CD4-positive, alpha-beta memory T cell (primary cell): ENCODE measurements around the gene DIPK2B. TPM values are rescaled to one million over a fixed set of nuclear protein-coding genes. Genes with fewer than 3 reads are reported as not detected.
A peak's percentile ranks its signal among the peaks of the same experiment; 100 is the strongest.

Source experiments
- CTCF ChIA-PET: fragments of 350-600 bp; sonication (Branson Sonifier 250); formaldehyde crosslinking; loops from one replicate; lab custom pipeline; 2021; ENCODE audit warnings: inconsistent platforms; ENCODE audit not compliant: partially characterized antibody; lab: Charles Lee
- POLR2A ChIA-PET: fragments of 350-600 bp; sonication (Branson Sonifier 250); formaldehyde crosslinking; loops from one replicate; lab custom pipeline; 2021; ENCODE audit not compliant: partially characterized antibody; lab: Charles Lee
- DNase-seq, 5 donors: peaks; one replicate each; pipeline versions ENCODE4 v3.0.0 to v3.0.0-alpha.2; 2020 to 2022; ENCODE audit warnings: mixed read lengths in 1 of 5
- H3K27ac ChIP-seq: one replicate; pipeline ENCODE4 v1.7.0; 2013; ENCODE audit warnings: low read depth, low read length
- H3K27me3 ChIP-seq: 2 replicates; pipeline ENCODE4 v1.7.0; 2013; ENCODE audit warnings: mild to moderate bottlenecking, low read length, moderate library complexity; ENCODE audit not compliant: insufficient read depth
- H3K36me3 ChIP-seq: 2 replicates; pipeline ENCODE4 v1.7.0; 2013; ENCODE audit warnings: mild to moderate bottlenecking, low read length, moderate library complexity; ENCODE audit not compliant: insufficient read depth
- H3K4me1 ChIP-seq: 2 replicates; pipeline ENCODE4 v1.7.0; 2013; ENCODE audit warnings: mild to moderate bottlenecking, low read length, moderate library complexity; ENCODE audit not compliant: insufficient read depth
- H3K4me3 ChIP-seq, 2 donors: one replicate each; pipeline ENCODE4 v1.7.0; 2013; ENCODE audit warnings: low read length in 2 of 2, mild to moderate bottlenecking in 1 of 2
- H3K9me3 ChIP-seq, 2 donors: one replicate each; pipeline ENCODE4 v1.7.0; 2013; ENCODE audit warnings: low read length in 2 of 2, control low read depth in 1 of 2; ENCODE audit not compliant: control insufficient read depth in 1 of 2
- H3K27ac Mint-ChIP-seq, 7 donors: one replicate each; pipeline ENCODE4 v1.8.0; 2020 to 2021; ENCODE audit warnings: mixed read lengths in 7 of 7, mild to moderate bottlenecking in 6 of 7, inconsistent platforms in 3 of 7, moderate library complexity in 3 of 7
- H3K27me3 Mint-ChIP-seq, 2 donors: one replicate each; pipeline ENCODE4 v1.8.0; 2020 to 2021; ENCODE audit warnings: mixed read lengths in 2 of 2
- H3K36me3 Mint-ChIP-seq, 2 donors: one replicate each; pipeline ENCODE4 v1.8.0; 2020 to 2021; ENCODE audit warnings: mixed read lengths in 2 of 2, inconsistent platforms in 1 of 2, mild to moderate bottlenecking in 1 of 2
- H3K4me1 Mint-ChIP-seq, 4 donors: one replicate each; pipeline ENCODE4 v1.8.0; 2020 to 2021; ENCODE audit warnings: mixed read lengths in 4 of 4, mild to moderate bottlenecking in 1 of 4
- H3K4me3 Mint-ChIP-seq, 8 donors: one replicate each; pipeline ENCODE4 v1.8.0; 2020 to 2021; ENCODE audit warnings: mixed read lengths in 8 of 8, mild to moderate bottlenecking in 7 of 8, moderate library complexity in 6 of 8, inconsistent platforms in 3 of 8
- H3K9me3 Mint-ChIP-seq, 8 donors: one replicate each; pipeline ENCODE4 v1.8.0; 2020 to 2021; ENCODE audit warnings: mixed read lengths in 8 of 8, mild to moderate bottlenecking in 5 of 8, inconsistent platforms in 3 of 8, moderate library complexity in 1 of 8
- intact Hi-C: fragments of 100-400 bp; cut with micrococcal nuclease; formaldehyde crosslinking; loops from one replicate; pipeline ENCODE4 v1.15.1; 2023
- polyA plus RNA-seq, 2 donors: library from polyadenylated mRNA; unstranded; fragments of 300-500 nt; fragmentation: Illumina TruSeq; gene quantifications; one replicate each; pipeline ENCODE4 v1.2.3, GENCODE V29; 2021
- total RNA-seq, 2 experiments: library from RNA; stranded (reverse); gene quantifications; one replicate each; pipeline ENCODE4 v1.2.3, GENCODE V29; 2021

The DIPK2B gene, protein sequence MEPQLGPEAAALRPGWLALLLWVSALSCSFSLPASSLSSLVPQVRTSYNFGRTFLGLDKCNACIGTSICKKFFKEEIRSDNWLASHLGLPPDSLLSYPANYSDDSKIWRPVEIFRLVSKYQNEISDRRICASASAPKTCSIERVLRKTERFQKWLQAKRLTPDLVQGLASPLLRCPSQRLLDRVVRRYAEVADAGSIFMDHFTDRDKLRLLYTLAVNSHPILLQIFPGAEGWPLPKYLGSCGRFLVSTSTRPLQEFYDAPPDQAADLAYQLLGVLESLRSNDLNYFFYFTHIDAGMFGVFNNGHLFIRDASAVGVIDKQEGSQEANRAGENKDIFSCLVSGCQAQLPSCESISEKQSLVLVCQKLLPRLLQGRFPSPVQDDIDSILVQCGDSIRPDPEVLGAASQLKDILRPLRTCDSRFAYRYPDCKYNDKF
- total RNA-seq (not detected), polyA plus RNA-seq (not detected)

DNA sequence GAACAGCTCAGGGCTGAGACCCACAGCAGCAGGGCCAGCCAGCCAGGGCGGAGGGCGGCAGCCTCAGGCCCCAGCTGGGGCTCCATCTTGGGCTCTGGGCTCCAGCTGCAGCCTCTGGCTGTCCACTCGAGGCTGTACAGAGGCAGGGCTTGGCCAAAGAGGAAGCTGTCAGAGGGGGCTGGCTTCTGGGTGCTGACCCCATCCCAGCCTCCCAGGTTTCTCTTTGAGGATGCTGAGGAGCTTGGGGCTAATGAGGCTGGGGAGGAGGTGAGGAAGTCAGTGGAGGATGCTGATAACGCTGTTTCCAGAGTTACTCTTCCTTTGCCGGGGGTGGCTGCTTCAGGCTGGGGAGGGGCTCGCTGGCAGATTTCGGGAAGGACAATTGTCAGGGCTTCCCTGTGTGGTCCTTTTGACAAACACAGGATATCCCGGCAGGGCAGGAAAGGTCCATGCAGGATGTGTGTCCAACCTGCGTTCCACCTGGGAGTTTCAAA lies at the start of gene DIPK2B:
DIPK2B (minus strand) TSS at position 136 of the 494 bp plus-strand sequence; CDS start at position 86, 50 bp downstream.
- Mint-ChIP-seq H3K9me3 (peaks cover 0 to 5% (median under 1%) of the 10 kb centered on the region in 8 donors), H3K36me3 (no peaks in the 10 kb centered on the region), H3K4me3 (no peak within 1 kb of the TSS), H3K27ac (no peak within 1 kb of the TSS), H3K4me1 (peaks cover 0 to 1% (median 0%) of the 10 kb centered on the region in 4 donors), H3K27me3 (peaks cover 6 to 8% of the 10 kb centered on the region in 2 donors)
- H3K36me3 ChIP-seq, result no peaks in the 10 kb centered on the region
- H3K27ac ChIP-seq, result no peak within 1 kb of the TSS
- no peak for DNase-seq
- no peaks in the 10 kb centered on the region for H3K4me1 ChIP-seq
- no peaks in the 10 kb centered on the region for H3K9me3 ChIP-seq
- no peak within 1 kb of the TSS for H3K4me3 ChIP-seq
- intact Hi-C loops, result no loop called here
- CTCF ChIA-PET, result no interaction called here
- H3K27me3 ChIP-seq, result no peaks in the 10 kb centered on the region
- POLR2A ChIA-PET, result no interaction called here

DNA sequence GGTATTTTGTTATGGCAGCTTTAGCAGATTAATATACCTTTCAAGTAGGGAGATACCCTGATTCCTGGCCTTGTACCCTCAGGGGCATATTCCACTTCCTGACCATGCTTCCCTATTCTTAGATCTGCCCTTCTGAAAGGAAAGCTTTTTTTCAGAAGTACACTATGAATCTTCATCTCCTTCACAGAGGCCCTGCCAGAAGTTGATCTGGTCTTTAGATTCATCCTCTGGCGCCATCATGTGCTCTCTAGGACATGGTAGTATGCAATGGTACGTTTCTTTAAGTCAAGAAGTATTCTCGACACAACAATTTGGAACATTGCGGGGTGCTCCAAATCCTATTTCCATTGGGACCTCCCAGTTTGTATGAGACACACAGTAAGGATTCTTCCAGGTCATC lies 39.6 kb upstream of the DIPK2B start:
- no peaks in the 10 kb centered on the region for H3K27me3 Mint-ChIP-seq
- Histone ChIP-seq H3K4me1 (no peaks in the 10 kb centered on the region), H3K9me3 (no peaks in the 10 kb centered on the region), H3K4me3 (no peak overlapping the region), H3K36me3 (no peaks in the 10 kb centered on the region), H3K27ac (no peak overlapping the region), H3K27me3 (no peaks in the 10 kb centered on the region)
- intact Hi-C loops, result no loop called here
- no peaks in the 10 kb centered on the region for H3K4me1 Mint-ChIP-seq
- ChIA-PET POLR2A (no interaction called here), CTCF (no interaction called here)
- no peaks in the 10 kb centered on the region for H3K36me3 Mint-ChIP-seq
- no peak overlapping the region for H3K4me3 Mint-ChIP-seq
- H3K27ac Mint-ChIP-seq, result no peak overlapping the region
- peaks cover 0 to 5% (median 0%) of the 10 kb centered on the region in 8 donors for H3K9me3 Mint-ChIP-seq
- DNase-seq, result no peak

DNA sequence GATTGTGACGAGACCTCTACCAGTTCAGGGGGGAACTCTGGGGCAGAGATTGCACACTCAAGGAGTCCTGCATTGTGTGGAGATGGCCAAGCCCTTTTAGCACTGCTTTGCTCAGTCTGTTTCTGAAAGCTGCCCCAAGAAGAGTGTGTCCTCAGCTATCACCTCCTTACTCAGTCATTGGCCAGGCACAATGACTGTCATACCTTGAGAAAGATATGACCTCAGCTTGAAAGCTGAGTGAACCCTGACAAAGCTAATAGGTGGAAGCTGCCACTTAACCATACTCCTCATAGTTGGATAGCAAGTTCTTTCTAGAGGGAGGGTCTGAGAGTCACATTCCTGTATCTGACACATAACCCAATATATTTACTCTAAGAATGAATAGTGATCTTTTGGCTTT lies 37.8 kb upstream of the DIPK2B start:
- no peaks in the 10 kb centered on the region for H3K27me3 Mint-ChIP-seq
- intact Hi-C loops, result no loop called here

DNA sequence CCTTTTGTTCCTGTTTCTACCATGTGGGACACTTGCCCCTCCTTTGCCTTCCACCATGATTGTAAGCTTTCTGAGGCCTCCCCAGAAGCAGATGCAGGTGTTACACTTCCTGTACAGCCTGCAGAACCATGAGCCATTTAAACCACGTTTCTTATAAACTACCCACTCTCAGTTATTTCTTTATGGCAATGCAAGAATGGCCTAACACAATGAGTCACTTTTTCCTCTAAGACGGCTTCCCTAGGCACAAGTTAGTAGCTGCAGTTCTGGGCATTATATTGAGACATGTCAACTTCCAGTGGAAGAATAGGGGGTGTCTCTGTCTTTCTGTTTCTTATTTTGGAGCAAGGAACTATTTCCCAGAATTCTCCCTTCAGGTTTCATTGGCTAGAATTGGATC lies 32.9 kb upstream of the DIPK2B start:
- peak overlapping the region in 2 of 8 donors; percentile 30 to 67 for H3K4me3 Mint-ChIP-seq
- intact Hi-C loops, result no loop called here
- peaks cover 10 to 29% (median 20%) of the 10 kb centered on the region in 4 donors for H3K4me1 Mint-ChIP-seq
- Histone ChIP-seq H3K27me3 (no peaks in the 10 kb centered on the region), H3K4me3 (no peak overlapping the region), H3K4me1 (peaks cover 12% of the 10 kb centered on the region), H3K36me3 (no peaks in the 10 kb centered on the region), H3K9me3 (no peaks in the 10 kb centered on the region), H3K27ac (no peak overlapping the region)
- H3K27ac Mint-ChIP-seq, result peak overlapping the region in 3 of 7 donors; percentile 29 to 53 (median 43)
- no peaks in the 10 kb centered on the region for H3K36me3 Mint-ChIP-seq
- H3K27me3 Mint-ChIP-seq, result no peaks in the 10 kb centered on the region
- ChIA-PET POLR2A (no interaction called here), CTCF (no interaction called here)
- no peak for DNase-seq
- peaks cover 0 to 5% (median 0%) of the 10 kb centered on the region in 8 donors for H3K9me3 Mint-ChIP-seq

More for the DNA sequence above, 37.8 kb upstream of the DIPK2B start:
- Mint-ChIP-seq H3K4me1 (peaks cover 0 to 1% (median under 1%) of the 10 kb centered on the region in 4 donors), H3K27ac (no peak overlapping the region), H3K9me3 (peaks cover 0 to 3% (median 0%) of the 10 kb centered on the region in 8 donors), H3K36me3 (no peaks in the 10 kb centered on the region), H3K4me3 (no peak overlapping the region)
- Histone ChIP-seq H3K36me3 (no peaks in the 10 kb centered on the region), H3K27ac (no peak overlapping the region), H3K4me3 (no peak overlapping the region), H3K9me3 (no peaks in the 10 kb centered on the region), H3K4me1 (no peaks in the 10 kb centered on the region), H3K27me3 (no peaks in the 10 kb centered on the region)
- CTCF ChIA-PET, result no interaction called here
- POLR2A ChIA-PET, result no interaction called here
- DNase-seq, result no peak

DNA sequence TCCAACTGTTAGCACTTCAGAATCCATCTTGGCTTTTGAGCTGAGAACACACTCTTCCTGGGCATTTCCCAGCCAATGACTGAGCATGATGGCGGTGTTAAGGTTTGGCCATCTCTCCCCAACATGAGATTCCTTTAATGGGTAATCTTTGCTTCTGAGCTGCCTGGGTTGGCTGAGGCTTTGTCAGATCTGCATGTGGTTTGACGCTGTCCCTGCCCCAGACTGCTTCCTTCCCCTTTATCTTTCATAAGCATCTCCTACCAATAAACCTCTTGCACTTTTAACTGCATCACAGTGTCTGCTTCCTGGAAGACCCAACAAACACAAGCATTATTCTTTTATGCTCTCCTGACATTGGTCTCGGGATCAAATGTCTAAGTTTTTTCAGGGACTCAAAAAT lies 31.5 kb upstream of the DIPK2B start:
- H3K36me3 ChIP-seq, result no peaks in the 10 kb centered on the region
- Mint-ChIP-seq H3K27me3 (no peaks in the 10 kb centered on the region), H3K9me3 (peaks cover 0 to 5% (median 0%) of the 10 kb centered on the region in 8 donors), H3K27ac (peak overlapping the region in 6 of 7 donors; percentile 1 to 77 (median 54)), H3K4me1 (peaks cover 10 to 29% (median 21%) of the 10 kb centered on the region in 4 donors), H3K4me3 (peak overlapping the region in 5 of 8 donors; percentile 0 to 61 (median 44)), H3K36me3 (no peaks in the 10 kb centered on the region)
- intact Hi-C loops, result no loop called here
- no peak overlapping the region for H3K27ac ChIP-seq
- H3K27me3 ChIP-seq, result no peaks in the 10 kb centered on the region
- ChIA-PET CTCF (no interaction called here), POLR2A (no interaction called here)
- peak; percentile 29 to 51 (median 33) for DNase-seq
- H3K4me1 ChIP-seq, result peaks cover 12% of the 10 kb centered on the region
- H3K4me3 ChIP-seq, result no peak overlapping the region
- no peaks in the 10 kb centered on the region for H3K9me3 ChIP-seq

DNA sequence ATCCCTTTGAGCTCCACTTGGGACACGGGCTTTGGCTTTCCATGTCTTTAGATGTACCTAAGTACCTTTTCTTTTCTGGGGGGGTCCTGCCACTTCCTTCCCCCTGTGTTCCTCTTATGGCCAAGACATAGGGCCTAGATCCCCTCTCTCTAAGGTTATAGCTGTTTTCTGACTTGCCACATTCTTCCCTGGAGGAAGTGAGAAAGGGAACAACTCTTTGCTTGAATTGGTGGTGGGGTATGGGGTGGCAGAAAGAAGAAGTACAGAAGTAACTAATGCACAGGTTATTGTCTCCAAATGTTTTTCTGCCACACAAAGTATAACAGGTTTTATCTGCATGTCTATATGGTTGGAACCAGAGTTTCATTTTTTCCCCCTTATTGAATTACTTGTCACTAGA lies 29.7 kb upstream of the DIPK2B start:
- ChIA-PET POLR2A (no interaction called here), CTCF (no interaction called here)
- Histone ChIP-seq H3K4me1 (peaks cover 12% of the 10 kb centered on the region), H3K36me3 (no peaks in the 10 kb centered on the region), H3K27ac (no peak overlapping the region), H3K27me3 (no peaks in the 10 kb centered on the region), H3K9me3 (no peaks in the 10 kb centered on the region), H3K4me3 (no peak overlapping the region)
- peaks cover 10 to 29% (median 21%) of the 10 kb centered on the region in 4 donors for H3K4me1 Mint-ChIP-seq
- no peaks in the 10 kb centered on the region for H3K27me3 Mint-ChIP-seq
- no peak overlapping the region for H3K27ac Mint-ChIP-seq
- H3K36me3 Mint-ChIP-seq, result no peaks in the 10 kb centered on the region
- intact Hi-C loops, result no loop called here
- DNase-seq, result no peak
- peaks cover 0 to 5% (median 0%) of the 10 kb centered on the region in 8 donors for H3K9me3 Mint-ChIP-seq
- no peak overlapping the region for H3K4me3 Mint-ChIP-seq

DNA sequence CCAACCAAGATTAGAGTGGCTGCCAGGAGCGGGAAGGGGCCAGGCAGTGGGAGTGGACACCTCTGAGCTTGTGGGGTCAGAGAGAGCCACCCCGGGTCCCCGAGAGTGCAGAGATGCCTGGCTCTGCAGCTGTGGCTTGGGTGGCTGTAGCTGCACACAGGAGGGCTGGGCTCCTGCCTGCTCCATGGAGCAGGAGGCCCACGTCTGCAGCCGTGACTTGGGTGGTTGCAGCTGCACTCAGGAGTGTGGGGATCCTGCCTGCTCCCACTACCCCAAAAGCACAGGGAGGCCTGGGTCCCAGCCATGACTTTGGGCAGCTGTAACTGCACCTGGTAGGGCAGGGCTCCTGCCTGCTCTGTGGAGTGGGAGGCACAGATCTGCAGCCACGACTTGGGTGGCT lies 28.7 kb upstream of the DIPK2B start:
- no peak for DNase-seq
- ChIA-PET CTCF (no interaction called here), POLR2A (no interaction called here)
- intact Hi-C loops, result no loop called here
- Histone ChIP-seq H3K27me3 (no peaks in the 10 kb centered on the region), H3K4me3 (no peak overlapping the region), H3K9me3 (no peaks in the 10 kb centered on the region), H3K36me3 (no peaks in the 10 kb centered on the region), H3K27ac (no peak overlapping the region), H3K4me1 (peaks cover 12% of the 10 kb centered on the region)
- no peaks in the 10 kb centered on the region for H3K27me3 Mint-ChIP-seq
- H3K9me3 Mint-ChIP-seq, result peaks cover 0 to 2% (median 0%) of the 10 kb centered on the region in 8 donors
- H3K27ac Mint-ChIP-seq, result no peak overlapping the region
- no peaks in the 10 kb centered on the region for H3K36me3 Mint-ChIP-seq
- peaks cover 10 to 29% (median 21%) of the 10 kb centered on the region in 4 donors for H3K4me1 Mint-ChIP-seq
- no peak overlapping the region for H3K4me3 Mint-ChIP-seq
